Astrocyte (in vitro differentiated cells and primary cell): ENCODE results near the gene AGPS.

ENCODE experiments used
- EZH2 ChIP-seq: IDR thresholded peaks from 2 replicates; pipeline ENCODE4 v1.6.1; 2012; ENCODE audit warnings: mild to moderate bottlenecking, low read length, inconsistent platforms; ENCODE audit not compliant: insufficient read depth
- TF ChIP-seq, protein P1 (sequence below): IDR thresholded peaks from 2 replicates; pipeline ENCODE4 v1.5.1; 2011; ENCODE audit warnings: low read depth, mild to moderate bottlenecking, inconsistent platforms, low read length, moderate library complexity; ENCODE audit not compliant: insufficient read depth

DNA sequence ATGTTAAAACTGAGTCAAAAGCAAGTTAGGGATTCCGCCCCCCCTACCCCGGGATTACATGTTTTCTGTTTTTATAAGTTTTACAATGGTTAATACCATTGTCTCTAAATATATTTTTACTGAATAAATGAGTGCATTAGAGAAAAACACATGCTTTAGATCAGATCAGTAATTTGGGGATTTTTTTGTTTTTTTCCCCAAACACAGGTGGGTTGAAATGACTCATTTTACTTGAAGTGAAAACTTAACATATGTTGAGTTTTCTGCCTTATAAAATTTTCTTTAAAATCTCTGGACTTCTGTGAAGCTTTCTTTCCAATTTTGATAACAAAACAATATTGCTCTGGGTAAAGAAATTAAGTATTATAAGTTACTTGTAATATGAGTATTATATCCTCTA, 114.4 kb downstream of the AGPS start:
- TF ChIP-seq, protein P1, sequence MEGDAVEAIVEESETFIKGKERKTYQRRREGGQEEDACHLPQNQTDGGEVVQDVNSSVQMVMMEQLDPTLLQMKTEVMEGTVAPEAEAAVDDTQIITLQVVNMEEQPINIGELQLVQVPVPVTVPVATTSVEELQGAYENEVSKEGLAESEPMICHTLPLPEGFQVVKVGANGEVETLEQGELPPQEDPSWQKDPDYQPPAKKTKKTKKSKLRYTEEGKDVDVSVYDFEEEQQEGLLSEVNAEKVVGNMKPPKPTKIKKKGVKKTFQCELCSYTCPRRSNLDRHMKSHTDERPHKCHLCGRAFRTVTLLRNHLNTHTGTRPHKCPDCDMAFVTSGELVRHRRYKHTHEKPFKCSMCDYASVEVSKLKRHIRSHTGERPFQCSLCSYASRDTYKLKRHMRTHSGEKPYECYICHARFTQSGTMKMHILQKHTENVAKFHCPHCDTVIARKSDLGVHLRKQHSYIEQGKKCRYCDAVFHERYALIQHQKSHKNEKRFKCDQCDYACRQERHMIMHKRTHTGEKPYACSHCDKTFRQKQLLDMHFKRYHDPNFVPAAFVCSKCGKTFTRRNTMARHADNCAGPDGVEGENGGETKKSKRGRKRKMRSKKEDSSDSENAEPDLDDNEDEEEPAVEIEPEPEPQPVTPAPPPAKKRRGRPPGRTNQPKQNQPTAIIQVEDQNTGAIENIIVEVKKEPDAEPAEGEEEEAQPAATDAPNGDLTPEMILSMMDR, result no peak
- no peak for TF ChIP-seq EZH2
